GM23338 (cell line): ENCODE measurements around the gene POR. TPM values are rescaled to one million over a fixed set of nuclear protein-coding genes. Genes with fewer than 3 reads are reported as not detected.

Experiments used
- ATAC-seq: fragments of 200-7000 bp; cut with Tn5 transposase; 3 replicates; pipeline ENCODE4 v1.9.1; 2020
- DNase-seq: peaks from one replicate; pipeline ENCODE4 v3.0.0-alpha.2; 2015; ENCODE audit warnings: low spot score
- H2AFZ ChIP-seq: fragments of 200-600 bp; sonication (generic); 2 replicates; pipeline ENCODE4 v1.8.0; 2016; ENCODE audit warnings: antibody characterized with exemption, mild to moderate bottlenecking, moderate library complexity
- H3F3A ChIP-seq: fragments of 200-600 bp; sonication (generic); replicated peaks from 2 replicates; pipeline ENCODE4 v1.8.0; 2017; ENCODE audit warnings: antibody characterized with exemption, mixed run types, low read depth
- H3K27ac ChIP-seq: fragments of 200-600 bp; sonication (generic); 2 replicates; pipeline ENCODE4 v1.6.1; 2016; ENCODE audit warnings: low read depth
- H3K27me3 ChIP-seq: fragments of 200-600 bp; sonication (generic); 2 replicates; pipeline ENCODE4 v1.8.0; 2016; ENCODE audit warnings: mild to moderate bottlenecking, mixed run types, moderate library complexity; ENCODE audit not compliant: insufficient read depth
- H3K36me3 ChIP-seq: fragments of 200-600 bp; sonication (generic); 2 replicates; pipeline ENCODE4 v1.8.0; 2016; ENCODE audit warnings: mild to moderate bottlenecking; ENCODE audit not compliant: insufficient read depth
- H3K4me1 ChIP-seq: fragments of 200-600 bp; sonication (generic); 2 replicates; pipeline ENCODE4 v1.8.0; 2016; ENCODE audit warnings: mild to moderate bottlenecking, moderate library complexity; ENCODE audit not compliant: insufficient read depth
- H3K4me2 ChIP-seq: fragments of 200-600 bp; sonication (generic); 2 replicates; pipeline ENCODE4 v1.7.1; 2017; ENCODE audit warnings: mixed run types
- H3K4me3 ChIP-seq: fragments of 200-600 bp; sonication (generic); 2 replicates; pipeline ENCODE4 v1.6.1; 2016; ENCODE audit warnings: mixed run types
- H3K79me2 ChIP-seq: fragments of 200-600 bp; sonication (generic); replicated peaks from 2 replicates; pipeline ENCODE4 v1.8.0; 2017; ENCODE audit warnings: mild to moderate bottlenecking; ENCODE audit not compliant: insufficient read depth
- H3K9me2 ChIP-seq: fragments of 200-600 bp; sonication (generic); 2 replicates; pipeline ENCODE4 v1.8.0; 2017; ENCODE audit not compliant: insufficient read depth
- H4K20me1 ChIP-seq: fragments of 200-600 bp; sonication (generic); replicated peaks from 2 replicates; pipeline ENCODE4 v1.8.0; 2017; ENCODE audit warnings: mild to moderate bottlenecking; ENCODE audit not compliant: insufficient read depth
- H3K27ac Mint-ChIP-seq: 2 replicates; pipeline ENCODE4 v1.8.0; 2020; ENCODE audit warnings: inconsistent platforms, mild to moderate bottlenecking, moderate library complexity, mixed read lengths
- H3K27me3 Mint-ChIP-seq: 3 replicates; pipeline ENCODE4 v1.8.0; 2022; ENCODE audit warnings: low read depth, mild to moderate bottlenecking, moderate library complexity, mixed read lengths, inconsistent platforms; ENCODE audit not compliant: insufficient read depth, poor library complexity
- H3K36me3 Mint-ChIP-seq: 3 replicates; pipeline ENCODE4 v1.8.0; 2021; ENCODE audit warnings: low read depth, mild to moderate bottlenecking, inconsistent platforms, moderate library complexity, mixed read lengths
- H3K4me1 Mint-ChIP-seq: 3 replicates; pipeline ENCODE4 v1.8.0; 2020; ENCODE audit warnings: mild to moderate bottlenecking, inconsistent platforms, mixed read lengths
- H3K4me3 Mint-ChIP-seq: 3 replicates; pipeline ENCODE4 v1.8.0; 2021; ENCODE audit warnings: moderate library complexity, mild to moderate bottlenecking, inconsistent platforms, mixed read lengths
- H3K9me3 Mint-ChIP-seq: 3 replicates; pipeline ENCODE4 v1.8.0; 2020; ENCODE audit warnings: moderate library complexity, mild to moderate bottlenecking, inconsistent platforms, mixed read lengths
- CREB1 ChIP-seq: fragments of 250-450 bp; sonication (Bioruptor Pico); IDR thresholded peaks from 2 replicates; pipeline ENCODE4 v1.5.0; 2020; ENCODE audit warnings: low read depth, mild to moderate bottlenecking, moderate library complexity
- EZH2 ChIP-seq: fragments of 200-600 bp; sonication (generic); IDR thresholded peaks from one replicate; pipeline ENCODE4 v1.8.0; 2017; ENCODE audit warnings: antibody characterized with exemption, mild to moderate bottlenecking, low read depth; ENCODE audit not compliant: unreplicated experiment
- EZH2phosphoT487 ChIP-seq: fragments of 200-600 bp; sonication (generic); IDR thresholded peaks from one replicate; pipeline ENCODE4 v1.8.1; 2018; ENCODE audit warnings: antibody characterized with exemption; ENCODE audit not compliant: unreplicated experiment
- JUNB ChIP-seq: IDR thresholded peaks from one replicate; pipeline ENCODE4 v1.6.1; 2016; ENCODE audit warnings: antibody characterized with exemption; ENCODE audit not compliant: unreplicated experiment
- NANOG ChIP-seq: IDR thresholded peaks from 2 replicates; pipeline ENCODE4 v1.6.1; 2016; ENCODE audit warnings: antibody characterized with exemption, borderline replicate concordance
- POLR2AphosphoS5 ChIP-seq: IDR thresholded peaks from 2 replicates; pipeline ENCODE4 v1.6.1; 2016; ENCODE audit warnings: antibody characterized with exemption, low read depth
- STAT1 ChIP-seq: IDR thresholded peaks from one replicate; pipeline ENCODE4 v1.6.1; 2016; ENCODE audit warnings: antibody characterized with exemption; ENCODE audit not compliant: unreplicated experiment
- ZNF114 ChIP-seq: fragments of 250-450 bp; sonication (Bioruptor Pico); IDR thresholded peaks from 2 replicates; pipeline ENCODE4 v1.5.0; 2020; ENCODE audit warnings: mild to moderate bottlenecking, moderate library complexity
- ZNF331 ChIP-seq: fragments of 250-450 bp; sonication (Bioruptor Pico); IDR thresholded peaks from 2 replicates; pipeline ENCODE4 v1.5.0; 2020; ENCODE audit warnings: low read depth, mild to moderate bottlenecking, moderate library complexity
- polyA plus RNA-seq: library from polyadenylated mRNA; unstranded; fragments of >200 nt; fragmentation: Nextera tagmentation; extraction: Ambion mirVana; gene quantifications from 2 replicates; pipeline ENCODE4 v1.2.1, GENCODE V29; 2016
- total RNA-seq: library from RNA; depleted of rRNA; stranded (reverse); fragments of >200 nt; shearing (Covaris generic); gene quantifications from 2 replicates; pipeline ENCODE4 v1.2.3, GENCODE V29; 2014
- TF ChIP-seq, protein P1 (sequence below): IDR thresholded peaks from one replicate; pipeline ENCODE4 v1.6.1; 2018; ENCODE audit warnings: antibody characterized with exemption; ENCODE audit not compliant: unreplicated experiment
- TF ChIP-seq, protein P2 (sequence below): IDR thresholded peaks from 2 replicates; pipeline ENCODE4 v1.6.1; 2016; ENCODE audit warnings: antibody characterized with exemption

The POR gene
- total and polyA plus RNA-seq, 2 experiments from 2014 or later: 126 to 164 TPM

DNA sequence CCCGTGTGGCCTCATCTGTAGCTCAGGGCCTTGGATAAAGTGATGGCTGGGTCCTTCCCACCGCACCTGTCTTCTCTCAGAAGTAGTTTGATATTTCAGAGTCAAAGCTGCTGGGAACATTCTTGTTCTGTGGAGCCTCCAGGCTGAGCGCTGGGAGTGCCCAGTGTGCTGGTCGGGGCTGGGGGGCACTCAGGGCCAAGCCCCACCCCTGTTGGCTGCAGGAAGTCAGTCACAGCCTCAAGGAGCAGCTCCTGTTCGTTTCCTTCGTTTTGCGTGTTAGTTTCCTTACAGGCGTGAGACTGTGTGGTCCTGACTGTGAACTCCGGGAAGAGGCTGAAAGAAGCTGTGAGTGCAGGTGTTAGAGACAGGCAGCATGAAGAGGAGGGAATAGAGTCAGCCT lies 33.2 kb downstream of the POR start:
- Histone ChIP-seq H3K79me2 (peaks cover 69% of the 10 kb centered on the region), H2AFZ (no peak overlapping the region), H3K4me2 (no peak overlapping the region), H4K20me1 (peaks cover 37% of the 10 kb centered on the region; the same call in 1 of the 2 replicates), H3K27me3 (no peaks in the 10 kb centered on the region), H3K36me3 (no peaks in the 10 kb centered on the region; the same call in 1 of the 2 replicates), H3K4me3 (no peak overlapping the region), H3K4me1 (no peaks in the 10 kb centered on the region), H3K27ac (no peak overlapping the region), H3F3A (no peaks in the 10 kb centered on the region), H3K9me2 (no peaks in the 10 kb centered on the region)
- peaks cover 6% of the 10 kb centered on the region; the same call in 2 of the 3 replicates for H3K36me3 Mint-ChIP-seq
- no peak overlapping the region; the same call in 1 of the 2 replicates for H3K27ac Mint-ChIP-seq
- H3K27me3 Mint-ChIP-seq: peaks cover 2% of the 10 kb centered on the region
- H3K9me3 Mint-ChIP-seq: peaks cover 3% of the 10 kb centered on the region; the same call in 2 of the 3 replicates
- no peak for TF ChIP-seq STAT1
- no peak for TF ChIP-seq CREB1 (CRISPR knock-in tag)
- TF ChIP-seq ZNF114 (CRISPR knock-in tag): no peak
- no peak for TF ChIP-seq EZH2phosphoT487
- no peak for DNase-seq
- no peak overlapping the region for H3K4me3 Mint-ChIP-seq
- no peak for ATAC-seq
- 0 out of 3 replicates have a peak, but pooled peaks cover 3% of the 10 kb centered on the region for H3K4me1 Mint-ChIP-seq

DNA sequence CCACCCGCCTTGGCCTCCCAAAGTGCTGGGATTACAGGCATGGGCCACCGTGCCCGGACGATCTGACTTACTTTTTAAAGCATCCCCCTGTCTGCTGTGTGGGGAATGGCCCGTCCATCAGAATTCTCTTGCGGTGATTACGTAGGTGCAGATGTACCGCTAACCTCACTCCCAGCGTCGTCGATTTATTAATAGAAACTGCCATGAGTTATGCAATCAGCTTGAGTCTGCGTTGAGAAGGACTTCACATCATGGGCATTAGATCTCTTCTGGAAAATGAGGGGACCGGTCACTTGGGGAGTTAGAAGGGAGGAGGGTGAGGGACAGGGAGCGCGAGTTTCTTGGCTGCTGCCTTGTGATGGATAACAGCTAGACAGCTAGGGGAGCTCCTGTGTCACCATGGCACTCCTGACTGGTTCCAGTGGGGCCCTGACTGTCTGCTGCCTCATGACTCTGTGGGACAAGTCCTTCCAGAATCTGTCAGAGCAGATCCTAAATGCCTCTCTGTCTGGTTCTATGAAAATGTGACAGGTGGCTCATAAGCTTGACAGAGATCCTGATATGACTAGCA lies 35.2 kb downstream of the POR start:
- ATAC-seq (no peak; the same call in 2 of the 3 replicates), DNase-seq (no peak)
- no peaks in the 10 kb centered on the region for H3K27me3 ChIP-seq
- no peak overlapping the region for H3K27ac Mint-ChIP-seq
- peaks cover 3% of the 10 kb centered on the region; the same call in 1 of the 3 replicates for H3K4me1 Mint-ChIP-seq
- peaks cover 19% of the 10 kb centered on the region for H3K36me3 Mint-ChIP-seq
- no peak overlapping the region for H3K4me3 ChIP-seq
- H2AFZ ChIP-seq: no peak overlapping the region
- no peak overlapping the region for H3K27ac ChIP-seq
- peaks cover 6% of the 10 kb centered on the region for H3K9me3 Mint-ChIP-seq
- no peaks in the 10 kb centered on the region for H3K9me2 ChIP-seq
- peaks cover 2% of the 10 kb centered on the region for H3K27me3 Mint-ChIP-seq
- H3K36me3 ChIP-seq: peaks cover 4% of the 10 kb centered on the region; the same call in 1 of the 2 replicates
- peaks cover 21% of the 10 kb centered on the region; the same call in 1 of the 2 replicates for H4K20me1 ChIP-seq
- H3F3A ChIP-seq: no peaks in the 10 kb centered on the region
- no peak for TF ChIP-seq ZNF114 (CRISPR knock-in tag)
- TF ChIP-seq POLR2AphosphoS5: no peak
- H3K4me1 ChIP-seq: no peaks in the 10 kb centered on the region
- no peak overlapping the region for H3K4me3 Mint-ChIP-seq
- peaks cover 57% of the 10 kb centered on the region for H3K79me2 ChIP-seq
- H3K4me2 ChIP-seq: no peak overlapping the region

DNA sequence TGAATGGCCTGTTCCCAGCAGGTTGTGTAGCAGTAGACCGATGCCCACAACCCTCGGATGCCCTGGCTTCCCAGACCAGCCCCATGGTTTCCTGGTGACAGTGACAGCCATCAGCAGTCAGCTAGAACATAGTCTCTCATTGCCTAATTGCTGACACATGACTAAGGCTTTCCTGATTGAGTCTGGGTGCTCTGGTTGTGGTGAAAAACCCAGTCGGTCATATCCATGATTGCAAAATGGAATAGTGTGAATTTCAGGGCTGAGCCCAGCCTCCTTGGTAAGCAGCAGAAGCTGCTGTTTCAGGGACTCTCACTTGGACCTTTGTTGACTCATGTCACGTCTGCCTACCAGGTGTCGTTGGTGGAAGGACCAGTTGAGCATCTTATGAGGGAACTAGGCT lies 36.6 kb downstream of the POR start:
- Mint-ChIP-seq H3K9me3 (peaks cover 6% of the 10 kb centered on the region), H3K27me3 (peaks cover 2% of the 10 kb centered on the region), H3K4me3 (no peak overlapping the region), H3K36me3 (peaks cover 26% of the 10 kb centered on the region), H3K4me1 (peaks cover 3% of the 10 kb centered on the region; the same call in 1 of the 3 replicates), H3K27ac (no peak overlapping the region)
- no peaks in the 10 kb centered on the region for H3K9me2 ChIP-seq
- DNase-seq: no peak
- ATAC-seq: no peak
- H3K36me3 ChIP-seq: peaks cover 6% of the 10 kb centered on the region; the same call in 1 of the 2 replicates
- H3K79me2 ChIP-seq: peaks cover 45% of the 10 kb centered on the region
- no peaks in the 10 kb centered on the region for H3F3A ChIP-seq
- H3K4me2 ChIP-seq: no peak overlapping the region
- H3K4me3 ChIP-seq: no peak overlapping the region
- H3K27me3 ChIP-seq: no peaks in the 10 kb centered on the region
- H3K4me1 ChIP-seq: no peaks in the 10 kb centered on the region
- H3K27ac ChIP-seq: no peak overlapping the region
- H4K20me1 ChIP-seq: peaks cover 17% of the 10 kb centered on the region; the same call in 1 of the 2 replicates
- no peak overlapping the region for H2AFZ ChIP-seq
- TF ChIP-seq ZNF114 (CRISPR knock-in tag) (no peak), EZH2 (no peak), ZNF331 (CRISPR knock-in tag) (no peak), NANOG (no peak), CREB1 (CRISPR knock-in tag) (no peak), POLR2AphosphoS5 (no peak), STAT1 (no peak), JUNB (no peak), EZH2phosphoT487 (no peak)
- TF ChIP-seq, protein P1, sequence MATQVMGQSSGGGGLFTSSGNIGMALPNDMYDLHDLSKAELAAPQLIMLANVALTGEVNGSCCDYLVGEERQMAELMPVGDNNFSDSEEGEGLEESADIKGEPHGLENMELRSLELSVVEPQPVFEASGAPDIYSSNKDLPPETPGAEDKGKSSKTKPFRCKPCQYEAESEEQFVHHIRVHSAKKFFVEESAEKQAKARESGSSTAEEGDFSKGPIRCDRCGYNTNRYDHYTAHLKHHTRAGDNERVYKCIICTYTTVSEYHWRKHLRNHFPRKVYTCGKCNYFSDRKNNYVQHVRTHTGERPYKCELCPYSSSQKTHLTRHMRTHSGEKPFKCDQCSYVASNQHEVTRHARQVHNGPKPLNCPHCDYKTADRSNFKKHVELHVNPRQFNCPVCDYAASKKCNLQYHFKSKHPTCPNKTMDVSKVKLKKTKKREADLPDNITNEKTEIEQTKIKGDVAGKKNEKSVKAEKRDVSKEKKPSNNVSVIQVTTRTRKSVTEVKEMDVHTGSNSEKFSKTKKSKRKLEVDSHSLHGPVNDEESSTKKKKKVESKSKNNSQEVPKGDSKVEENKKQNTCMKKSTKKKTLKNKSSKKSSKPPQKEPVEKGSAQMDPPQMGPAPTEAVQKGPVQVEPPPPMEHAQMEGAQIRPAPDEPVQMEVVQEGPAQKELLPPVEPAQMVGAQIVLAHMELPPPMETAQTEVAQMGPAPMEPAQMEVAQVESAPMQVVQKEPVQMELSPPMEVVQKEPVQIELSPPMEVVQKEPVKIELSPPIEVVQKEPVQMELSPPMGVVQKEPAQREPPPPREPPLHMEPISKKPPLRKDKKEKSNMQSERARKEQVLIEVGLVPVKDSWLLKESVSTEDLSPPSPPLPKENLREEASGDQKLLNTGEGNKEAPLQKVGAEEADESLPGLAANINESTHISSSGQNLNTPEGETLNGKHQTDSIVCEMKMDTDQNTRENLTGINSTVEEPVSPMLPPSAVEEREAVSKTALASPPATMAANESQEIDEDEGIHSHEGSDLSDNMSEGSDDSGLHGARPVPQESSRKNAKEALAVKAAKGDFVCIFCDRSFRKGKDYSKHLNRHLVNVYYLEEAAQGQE: no peak
- TF ChIP-seq, protein P2, sequence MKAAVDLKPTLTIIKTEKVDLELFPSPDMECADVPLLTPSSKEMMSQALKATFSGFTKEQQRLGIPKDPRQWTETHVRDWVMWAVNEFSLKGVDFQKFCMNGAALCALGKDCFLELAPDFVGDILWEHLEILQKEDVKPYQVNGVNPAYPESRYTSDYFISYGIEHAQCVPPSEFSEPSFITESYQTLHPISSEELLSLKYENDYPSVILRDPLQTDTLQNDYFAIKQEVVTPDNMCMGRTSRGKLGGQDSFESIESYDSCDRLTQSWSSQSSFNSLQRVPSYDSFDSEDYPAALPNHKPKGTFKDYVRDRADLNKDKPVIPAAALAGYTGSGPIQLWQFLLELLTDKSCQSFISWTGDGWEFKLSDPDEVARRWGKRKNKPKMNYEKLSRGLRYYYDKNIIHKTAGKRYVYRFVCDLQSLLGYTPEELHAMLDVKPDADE: no peak
